PC-3 (cell line): Measurements from ENCODE around the gene TTC32.

ENCODE experiments used
- CTCF ChIP-seq: fragments of 300-600 bp; sonication (generic); conservative IDR thresholded peaks from 2 replicates; pipeline ENCODE4 v1.5.1; 2017; ENCODE audit warnings: antibody characterized with exemption, low read depth, mild to moderate bottlenecking, low read length
- EZH2 ChIP-seq: fragments of 300-600 bp; sonication (generic); IDR thresholded peaks from one replicate; pipeline ENCODE4 v1.6.1; 2017; ENCODE audit warnings: antibody characterized with exemption, mild to moderate bottlenecking, low read length; ENCODE audit not compliant: unreplicated experiment
- EZH2phosphoT487 ChIP-seq: fragments of 300-600 bp; sonication (generic); IDR thresholded peaks from 2 replicates; pipeline ENCODE4 v1.6.1; 2018; ENCODE audit warnings: mild to moderate bottlenecking, antibody characterized with exemption, low read length, borderline replicate concordance

- no peak for TF ChIP-seq EZH2
- no peak for TF ChIP-seq CTCF
- no peak for TF ChIP-seq EZH2phosphoT487
These were observed 25.0 kb downstream of the TTC32 start for GRCh38 chr2:19876751-19877150.
